Mesothelial cell of epicardium (in vitro differentiated cells): Measurements from ENCODE around the gene ROBO2. TPM values are rescaled to one million over a fixed set of nuclear protein-coding genes. Genes with fewer than 3 reads are reported as not detected.

Experiments used
- DNase-seq, 2 experiments: peaks; one replicate each; pipeline ENCODE4 v3.0.0; 2021; ENCODE audit warnings: low spot score in 2 of 2; ENCODE audit not compliant: unreplicated experiment in 2 of 2
- H3K27ac Mint-ChIP-seq: 2 replicates; pipeline ENCODE4 v1.8.0; 2021; ENCODE audit warnings: mixed read lengths
- H3K27me3 Mint-ChIP-seq: 2 replicates; pipeline ENCODE4 v1.8.0; 2021; ENCODE audit warnings: low read depth, mixed read lengths
- H3K36me3 Mint-ChIP-seq: 2 replicates; pipeline ENCODE4 v1.8.0; 2021; ENCODE audit warnings: mixed read lengths
- H3K4me1 Mint-ChIP-seq: 2 replicates; pipeline ENCODE4 v1.8.0; 2021; ENCODE audit warnings: mixed read lengths
- H3K4me3 Mint-ChIP-seq: 2 replicates; pipeline ENCODE4 v1.8.0; 2021; ENCODE audit warnings: mild to moderate bottlenecking, moderate library complexity, mixed read lengths
- H3K9me3 Mint-ChIP-seq: 2 replicates; pipeline ENCODE4 v1.8.0; 2021; ENCODE audit warnings: mixed read lengths
- CTCF ChIP-seq: fragments of 200-600 bp; sonication (generic); IDR thresholded peaks from one replicate; pipeline ENCODE4 v1.5.0; 2021; ENCODE audit warnings: antibody characterized with exemption; ENCODE audit not compliant: unreplicated experiment
- total RNA-seq: library from RNA; stranded (reverse); gene quantifications from 3 replicates; pipeline ENCODE4 v1.2.1, GENCODE V29; 2021

The ROBO2 gene
- total RNA-seq, 1 donor from 2014 or later, result 82.3 TPM

GRCh38 chr3:77042343-77042742 is 2.4 kb downstream of the ROBO2 start:
- H3K9me3 Mint-ChIP-seq, result peaks cover 12% of the 10 kb centered on the region
- TF ChIP-seq CTCF, result no peak
- peaks cover 26% of the 10 kb centered on the region for H3K4me1 Mint-ChIP-seq
- H3K27ac Mint-ChIP-seq, result no peak overlapping the region
- no peak for DNase-seq
- peaks cover 23% of the 10 kb centered on the region for H3K27me3 Mint-ChIP-seq
- no peaks in the 10 kb centered on the region for H3K36me3 Mint-ChIP-seq
- H3K4me3 Mint-ChIP-seq, result peak overlapping the region; percentile 85

GRCh38 chr3:77042882-77043281 is 3.0 kb downstream of the ROBO2 start:
- peaks cover 23% of the 10 kb centered on the region for H3K27me3 Mint-ChIP-seq
- TF ChIP-seq CTCF, result no peak
- peak overlapping the region; percentile 85 for H3K4me3 Mint-ChIP-seq
- H3K27ac Mint-ChIP-seq, result no peak overlapping the region
- peaks cover 26% of the 10 kb centered on the region for H3K4me1 Mint-ChIP-seq
- no peaks in the 10 kb centered on the region for H3K36me3 Mint-ChIP-seq
- DNase-seq, result no peak
- peaks cover 12% of the 10 kb centered on the region for H3K9me3 Mint-ChIP-seq

GRCh38 chr3:77045686-77046085 is 5.8 kb downstream of the ROBO2 start:
- Mint-ChIP-seq H3K4me3 (no peak overlapping the region), H3K4me1 (peaks cover 14% of the 10 kb centered on the region), H3K9me3 (peaks cover 12% of the 10 kb centered on the region), H3K27ac (no peak overlapping the region), H3K36me3 (no peaks in the 10 kb centered on the region), H3K27me3 (peaks cover 21% of the 10 kb centered on the region)
- no peak for DNase-seq
- TF ChIP-seq CTCF, result no peak

- Mint-ChIP-seq H3K9me3 (peaks cover 12% of the 10 kb centered on the region), H3K27ac (no peak overlapping the region), H3K4me3 (no peak overlapping the region), H3K4me1 (peaks cover 7% of the 10 kb centered on the region), H3K27me3 (peaks cover 2% of the 10 kb centered on the region), H3K36me3 (no peaks in the 10 kb centered on the region)
- TF ChIP-seq CTCF, result no peak
- DNase-seq, result no peak
Measured at GRCh38 chr3:77048186-77048585, 8.3 kb downstream of the ROBO2 start.

GRCh38 chr3:77051591-77051990 is 11.7 kb downstream of the ROBO2 start:
- Mint-ChIP-seq H3K27ac (no peak overlapping the region), H3K4me3 (no peak overlapping the region), H3K4me1 (peaks cover 21% of the 10 kb centered on the region), H3K36me3 (no peaks in the 10 kb centered on the region), H3K9me3 (peaks cover 4% of the 10 kb centered on the region), H3K27me3 (no peaks in the 10 kb centered on the region)
- no peak for DNase-seq
- no peak for TF ChIP-seq CTCF

GRCh38 chr3:77052051-77052501 is 12.2 kb downstream of the ROBO2 start:
- Mint-ChIP-seq H3K4me3 (no peak overlapping the region), H3K27me3 (no peaks in the 10 kb centered on the region), H3K27ac (peak overlapping the region; percentile 21), H3K36me3 (no peaks in the 10 kb centered on the region), H3K9me3 (no peaks in the 10 kb centered on the region), H3K4me1 (peaks cover 21% of the 10 kb centered on the region)
- no peak for TF ChIP-seq CTCF
- no peak for DNase-seq
